Astrocyte (in vitro differentiated cells and primary cell): ENCODE measurements around the gene SSU72. TPM values are rescaled to one million over a fixed set of nuclear protein-coding genes. Genes with fewer than 3 reads are reported as not detected.
"Not testable (repeated sequence)": the region's sequence is repeated elsewhere in the genome, so short reads cannot be mapped to it uniquely, and the experiment has no call there.

Source experiments
- DNase-seq: peaks from one replicate; pipeline ENCODE4 v3.0.0-alpha.2; 2010; ENCODE audit warnings: low read depth
- FAIRE-seq: peaks from 2 replicates; lab custom pipeline; 2011; peaks lifted over from hg19 to GRCh38; lab: Jason Lieb, UNC
- H2AFZ ChIP-seq: 2 replicates; pipeline ENCODE4 v1.6.0; 2012; ENCODE audit warnings: low read depth, low read length, inconsistent platforms
- H3K27ac ChIP-seq: 2 replicates; pipeline ENCODE4 v1.5.1; 2011; ENCODE audit warnings: low read depth, low read length, inconsistent platforms
- H3K27me3 ChIP-seq: 2 replicates; pipeline ENCODE4 v1.6.0; 2011; ENCODE audit warnings: low read length, inconsistent platforms; ENCODE audit not compliant: insufficient read depth
- H3K36me3 ChIP-seq: 2 replicates; pipeline ENCODE4 v1.5.1; 2011; ENCODE audit warnings: low read length, inconsistent platforms; ENCODE audit not compliant: insufficient read depth
- H3K4me1 ChIP-seq: 2 replicates; pipeline ENCODE4 v1.5.1; 2011; ENCODE audit warnings: low read length, inconsistent platforms; ENCODE audit not compliant: insufficient read depth
- H3K4me2 ChIP-seq: 2 replicates; pipeline ENCODE4 v1.6.0; 2012; ENCODE audit warnings: low read length, inconsistent platforms
- H3K4me3 ChIP-seq: 2 replicates; pipeline ENCODE4 v1.5.1; 2011; ENCODE audit warnings: low read depth, mild to moderate bottlenecking, low read length, inconsistent platforms; ENCODE audit not compliant: insufficient read depth
- H3K79me2 ChIP-seq: 2 replicates; pipeline ENCODE4 v1.6.0; 2012; ENCODE audit warnings: mild to moderate bottlenecking, low read length, inconsistent platforms; ENCODE audit not compliant: insufficient read depth
- H3K9ac ChIP-seq: 2 replicates; pipeline ENCODE4 v1.6.0; 2012; ENCODE audit warnings: mild to moderate bottlenecking, low read length, inconsistent platforms
- H3K9me3 ChIP-seq: 2 replicates; pipeline ENCODE4 v1.5.1; 2012; ENCODE audit warnings: low read depth, mild to moderate bottlenecking, low read length, inconsistent platforms; ENCODE audit not compliant: insufficient read depth
- H4K20me1 ChIP-seq: 2 replicates; pipeline ENCODE4 v1.6.0; 2012; ENCODE audit warnings: low read length, inconsistent platforms; ENCODE audit not compliant: insufficient read depth
- H3K27ac Mint-ChIP-seq: one replicate; pipeline ENCODE4 v1.8.0; 2021; ENCODE audit warnings: mild to moderate bottlenecking, mixed read lengths; ENCODE audit not compliant: unreplicated experiment
- H3K27me3 Mint-ChIP-seq: one replicate; pipeline ENCODE4 v1.8.0; 2021; ENCODE audit warnings: low read depth, mixed read lengths; ENCODE audit not compliant: unreplicated experiment
- H3K36me3 Mint-ChIP-seq: one replicate; pipeline ENCODE4 v1.8.0; 2021; ENCODE audit warnings: low read depth, mixed read lengths; ENCODE audit not compliant: unreplicated experiment
- H3K4me1 Mint-ChIP-seq: one replicate; pipeline ENCODE4 v1.8.0; 2021; ENCODE audit warnings: low read depth, mixed read lengths; ENCODE audit not compliant: unreplicated experiment
- H3K4me3 Mint-ChIP-seq: one replicate; pipeline ENCODE4 v1.8.0; 2021; ENCODE audit warnings: mild to moderate bottlenecking, moderate library complexity, mixed read lengths; ENCODE audit not compliant: unreplicated experiment
- H3K9me3 Mint-ChIP-seq: one replicate; pipeline ENCODE4 v1.8.0; 2021; ENCODE audit warnings: mild to moderate bottlenecking, mixed read lengths; ENCODE audit not compliant: unreplicated experiment
- EZH2 ChIP-seq: IDR thresholded peaks from 2 replicates; pipeline ENCODE4 v1.6.1; 2012; ENCODE audit warnings: mild to moderate bottlenecking, low read length, inconsistent platforms; ENCODE audit not compliant: insufficient read depth
- total RNA-seq: library from RNA; stranded (reverse); gene quantifications from 2 replicates; pipeline ENCODE4 v1.2.1, GENCODE V29; 2021
- TF ChIP-seq, protein P1 (sequence below): IDR thresholded peaks from 2 replicates; pipeline ENCODE4 v1.5.1; 2011; ENCODE audit warnings: low read depth, mild to moderate bottlenecking, inconsistent platforms, low read length, moderate library complexity; ENCODE audit not compliant: insufficient read depth

The SSU72 gene
- total RNA-seq, 1 donor from 2014 or later, result 145 TPM

GRCh38 chr1:1512425-1512824 is 62.2 kb downstream of the SSU72 start:
- not testable (repeated sequence) for H3K27me3 Mint-ChIP-seq, H3K4me1 ChIP-seq, H3K27me3 ChIP-seq, H3K9me3 Mint-ChIP-seq, H3K36me3 Mint-ChIP-seq, H3K36me3 ChIP-seq, H4K20me1 ChIP-seq, H2AFZ ChIP-seq, DNase-seq, H3K4me1 Mint-ChIP-seq, FAIRE-seq, H3K9me3 ChIP-seq
- peak overlapping the region; percentile 50 for H3K27ac ChIP-seq
- peak overlapping the region; percentile 81 for H3K4me2 ChIP-seq
- H3K79me2 ChIP-seq, result peaks cover 31% of the 10 kb centered on the region
- H3K9ac ChIP-seq, result peak overlapping the region; percentile 74
- H3K4me3 ChIP-seq, result peak overlapping the region; percentile 91
- Mint-ChIP-seq H3K4me3 (peak overlapping the region; percentile 87), H3K27ac (peak overlapping the region; percentile 58)

GRCh38 chr1:1511533-1512285 is 63.0 kb downstream of the SSU72 start, which contains the start of gene ATAD3A:
Gene ATAD3A, plus strand, starts transcription at chr1:1512162. Its CDS starts 107 bp downstream, at chr1:1512269.
- Histone ChIP-seq H3K4me2 (peak within 1 kb of the TSS; percentile 99), H3K27ac (peak within 1 kb of the TSS; percentile 99), H3K9me3 (no peaks in the 10 kb centered on the region), H3K9ac (peak within 1 kb of the TSS; percentile 99), H3K27me3 (no peaks in the 10 kb centered on the region), H4K20me1 (peaks cover 10% of the 10 kb centered on the region), H3K79me2 (peaks cover 31% of the 10 kb centered on the region), H3K4me3 (peak within 1 kb of the TSS; percentile 91), H2AFZ (peak within 1 kb of the TSS; percentile 98), H3K36me3 (peaks cover 1% of the 10 kb centered on the region), H3K4me1 (peaks cover 5% of the 10 kb centered on the region)
- Mint-ChIP-seq H3K36me3 (peaks cover 11% of the 10 kb centered on the region), H3K27me3 (no peaks in the 10 kb centered on the region), H3K4me3 (peak within 1 kb of the TSS; percentile 96), H3K4me1 (peaks cover 8% of the 10 kb centered on the region), H3K9me3 (no peaks in the 10 kb centered on the region), H3K27ac (peak within 1 kb of the TSS; percentile 87)
- no peak for FAIRE-seq
- peak; percentile 95 for DNase-seq
- TF ChIP-seq, protein P1, sequence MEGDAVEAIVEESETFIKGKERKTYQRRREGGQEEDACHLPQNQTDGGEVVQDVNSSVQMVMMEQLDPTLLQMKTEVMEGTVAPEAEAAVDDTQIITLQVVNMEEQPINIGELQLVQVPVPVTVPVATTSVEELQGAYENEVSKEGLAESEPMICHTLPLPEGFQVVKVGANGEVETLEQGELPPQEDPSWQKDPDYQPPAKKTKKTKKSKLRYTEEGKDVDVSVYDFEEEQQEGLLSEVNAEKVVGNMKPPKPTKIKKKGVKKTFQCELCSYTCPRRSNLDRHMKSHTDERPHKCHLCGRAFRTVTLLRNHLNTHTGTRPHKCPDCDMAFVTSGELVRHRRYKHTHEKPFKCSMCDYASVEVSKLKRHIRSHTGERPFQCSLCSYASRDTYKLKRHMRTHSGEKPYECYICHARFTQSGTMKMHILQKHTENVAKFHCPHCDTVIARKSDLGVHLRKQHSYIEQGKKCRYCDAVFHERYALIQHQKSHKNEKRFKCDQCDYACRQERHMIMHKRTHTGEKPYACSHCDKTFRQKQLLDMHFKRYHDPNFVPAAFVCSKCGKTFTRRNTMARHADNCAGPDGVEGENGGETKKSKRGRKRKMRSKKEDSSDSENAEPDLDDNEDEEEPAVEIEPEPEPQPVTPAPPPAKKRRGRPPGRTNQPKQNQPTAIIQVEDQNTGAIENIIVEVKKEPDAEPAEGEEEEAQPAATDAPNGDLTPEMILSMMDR, result no peak
- TF ChIP-seq EZH2, result no peak

DNA sequence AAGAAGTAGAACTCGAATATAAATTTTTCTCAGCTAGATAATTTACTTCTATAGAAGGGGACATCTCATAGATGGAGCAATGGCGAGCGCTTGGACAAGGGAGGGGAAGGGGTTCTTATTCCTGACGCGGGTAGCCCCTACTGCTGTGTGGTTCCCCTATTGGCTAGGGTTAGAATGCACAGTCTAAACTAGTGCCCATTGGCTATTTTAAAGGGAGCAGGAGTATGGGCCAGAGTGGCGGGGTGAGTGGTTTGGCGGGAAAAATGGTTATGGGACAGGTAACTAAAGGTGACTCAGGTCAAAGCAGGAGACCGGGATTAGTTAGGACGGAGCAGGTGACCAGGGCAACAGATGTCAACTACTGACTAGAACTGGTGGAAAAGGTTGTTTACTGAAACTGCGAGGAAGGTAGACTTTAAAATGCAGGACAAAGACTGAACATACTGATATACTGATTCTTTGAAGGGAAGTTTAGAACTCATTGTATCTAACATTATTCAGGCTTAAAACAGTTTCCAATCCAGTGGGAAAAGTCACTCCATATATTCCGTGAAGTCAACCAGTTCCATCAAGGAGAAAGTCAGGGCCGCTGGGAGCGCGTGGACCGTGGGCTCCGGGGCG is 63.6 kb downstream of the SSU72 start:
- FAIRE-seq (no peak), DNase-seq (peak; percentile 9)
- peak overlapping the region; percentile 87 for H3K27ac Mint-ChIP-seq
- H3K79me2 ChIP-seq, result peaks cover 31% of the 10 kb centered on the region
- peaks cover 10% of the 10 kb centered on the region for H4K20me1 ChIP-seq
- H3K9ac ChIP-seq, result peak overlapping the region; percentile 99
- TF ChIP-seq EZH2, result no peak
- TF ChIP-seq, protein P1, result no peak
- H3K4me3 Mint-ChIP-seq, result peak overlapping the region; percentile 96
- no peaks in the 10 kb centered on the region for H3K9me3 ChIP-seq
- H3K4me1 ChIP-seq, result peaks cover 5% of the 10 kb centered on the region
- H3K36me3 Mint-ChIP-seq, result peaks cover 11% of the 10 kb centered on the region
- peaks cover 8% of the 10 kb centered on the region for H3K4me1 Mint-ChIP-seq
- H3K4me2 ChIP-seq, result peak overlapping the region; percentile 99
- H3K27ac ChIP-seq, result peak overlapping the region; percentile 99
- H2AFZ ChIP-seq, result peak overlapping the region; percentile 98
- H3K27me3 ChIP-seq, result no peaks in the 10 kb centered on the region
- no peaks in the 10 kb centered on the region for H3K36me3 ChIP-seq
- H3K4me3 ChIP-seq, result peak overlapping the region; percentile 91
- H3K27me3 Mint-ChIP-seq, result no peaks in the 10 kb centered on the region
- H3K9me3 Mint-ChIP-seq, result no peaks in the 10 kb centered on the region

DNA sequence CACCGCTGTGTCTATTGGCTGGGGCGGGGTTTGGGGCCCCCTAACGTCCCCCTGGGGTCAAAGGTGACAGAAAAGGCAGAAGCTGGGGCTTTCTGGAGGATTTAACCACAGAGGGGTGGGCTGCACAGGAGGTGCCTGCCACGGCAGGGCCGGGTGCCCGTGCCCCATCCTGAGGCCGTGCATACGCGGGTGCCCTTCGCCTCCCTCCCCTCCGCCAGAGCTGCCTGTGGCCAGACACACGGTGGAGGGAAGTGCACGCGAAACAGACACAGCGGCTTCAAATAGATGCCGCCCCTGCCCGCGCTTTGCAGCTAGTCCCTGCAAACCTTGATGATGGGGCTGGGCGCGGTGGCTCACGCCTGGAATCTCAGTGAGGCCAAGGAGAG is 65.2 kb downstream of the SSU72 start:
- not testable (repeated sequence) for H3K4me1 ChIP-seq, H3K9me3 ChIP-seq, H3K27ac ChIP-seq, H3K4me2 ChIP-seq, FAIRE-seq, H3K36me3 ChIP-seq, H3K27me3 Mint-ChIP-seq, H4K20me1 ChIP-seq, H3K9me3 Mint-ChIP-seq, H3K36me3 Mint-ChIP-seq, H3K27me3 ChIP-seq, H3K9ac ChIP-seq, H3K27ac Mint-ChIP-seq, H3K4me3 Mint-ChIP-seq, H3K4me3 ChIP-seq, DNase-seq, H3K4me1 Mint-ChIP-seq, H2AFZ ChIP-seq
- H3K79me2 ChIP-seq, result peaks cover 17% of the 10 kb centered on the region
